Breast epithelium (tissue), 3 donors: Measurements from ENCODE around the gene CDH1.

Experiments used
- CTCF ChIP-seq, 3 donors: fragments of 450-650 bp; IDR thresholded peaks; one replicate each; pipeline ENCODE4 v1.5.1; 2016 to 2017; ENCODE audit warnings: antibody characterized with exemption in 3 of 3, mild to moderate bottlenecking in 3 of 3, moderate library complexity in 3 of 3
- POLR2A ChIP-seq: fragments of 450-650 bp; IDR thresholded peaks from one replicate; pipeline ENCODE4 v1.6.1; 2016; ENCODE audit warnings: antibody characterized with exemption, mild to moderate bottlenecking, moderate library complexity

DNA sequence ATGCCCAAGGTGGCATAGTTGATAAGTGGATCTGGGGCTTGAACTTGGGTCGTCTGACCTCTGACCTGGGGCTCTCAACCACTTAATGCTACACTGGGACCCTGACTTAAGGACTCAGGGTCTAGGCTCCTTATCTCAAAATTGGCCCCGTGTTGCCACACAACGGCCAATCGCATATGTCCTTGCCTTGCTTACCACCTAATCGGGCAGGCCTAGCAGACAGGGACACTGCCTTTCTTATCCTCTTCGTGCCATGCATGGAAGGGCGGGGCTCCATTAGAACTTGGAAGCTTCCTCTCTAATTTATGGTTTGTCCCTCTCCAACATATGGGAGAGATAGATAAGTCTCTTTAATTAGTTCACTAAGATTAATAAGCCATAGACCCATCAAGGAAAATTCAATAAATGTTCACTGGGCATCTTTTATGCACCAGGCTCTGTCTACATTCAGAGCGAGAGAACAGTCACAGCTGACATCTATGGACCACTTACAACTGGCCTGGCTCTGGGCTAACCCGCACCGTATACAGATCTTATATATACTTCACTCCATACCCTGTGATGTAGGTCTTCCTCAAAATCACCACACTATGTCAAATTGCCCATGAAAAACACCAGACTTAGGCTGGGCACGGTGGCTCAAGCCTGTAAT, 35.1 kb downstream of the CDH1 start:
- TF ChIP-seq CTCF (IDR thresholded peaks at IDR 0.05) (no peak), POLR2A (no peak)
